ENCODE measurements around the gene CDK19. TPM values are rescaled to one million over a fixed set of nuclear protein-coding genes. Genes with fewer than 3 reads are reported as not detected.

Gene CDK19
- total RNA-seq, 1 donor from 2014 or later, result 11.0 TPM

DNA sequence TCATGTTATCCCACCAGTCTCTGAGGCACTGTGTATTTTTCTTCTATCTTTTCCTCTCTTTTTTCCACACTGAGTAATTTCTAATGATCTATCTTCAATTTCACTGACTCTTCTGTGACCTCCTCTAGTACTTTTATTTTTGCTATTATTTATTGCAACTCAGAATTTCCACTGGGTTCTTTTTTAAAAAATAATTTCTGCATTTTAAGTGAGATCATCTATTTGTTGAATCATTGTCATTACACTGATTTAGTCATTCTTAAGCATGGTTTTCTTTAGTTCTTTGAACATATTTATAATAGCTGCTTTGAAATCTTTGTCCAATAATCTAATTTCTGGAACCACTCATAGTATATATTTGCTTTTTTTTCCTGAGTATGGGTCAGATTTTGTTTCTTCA is 242.1 kb downstream of the CDK19 start:
- no peak for DNase-seq
- intact Hi-C loops (cut with micrococcal nuclease), result no loop called here
- ATAC-seq, result no peak

DNA sequence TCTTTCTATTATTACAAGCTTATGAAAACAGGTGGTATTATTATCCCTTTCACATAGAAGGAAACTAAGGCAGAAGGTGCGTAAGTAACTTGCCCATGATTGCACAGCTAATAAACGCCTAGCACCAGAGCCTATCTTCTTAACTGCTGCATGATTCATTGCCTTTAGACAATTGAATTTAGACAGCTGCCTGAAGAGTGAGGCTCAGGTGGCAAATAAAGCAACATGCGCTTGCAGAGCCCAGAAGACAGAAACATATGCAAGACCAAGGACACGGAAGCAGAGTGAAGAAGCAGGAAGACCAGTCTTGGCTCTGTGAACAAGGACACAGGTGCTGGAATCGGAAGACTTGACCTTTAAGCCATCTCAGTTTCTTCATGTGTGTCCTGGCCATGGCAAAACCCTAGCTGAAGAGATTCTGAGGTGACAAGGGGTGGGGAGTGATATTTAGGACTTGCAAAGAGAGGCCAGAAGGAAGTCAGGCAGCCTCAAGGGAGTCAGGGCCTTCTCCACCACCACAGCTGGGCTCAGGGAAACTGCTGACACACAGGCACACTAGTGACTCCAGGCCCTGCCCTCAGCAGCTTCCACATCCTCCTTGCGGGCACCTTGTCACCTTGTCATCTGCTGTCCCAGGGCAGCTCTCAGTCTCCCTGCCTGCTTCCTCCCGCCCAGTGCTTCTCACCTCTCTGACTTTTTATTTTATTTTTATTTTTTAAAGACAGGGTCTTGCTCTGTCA is 247.1 kb downstream of the CDK19 start:
- no peak for DNase-seq
- ATAC-seq, result no peak
- intact Hi-C loops (cut with micrococcal nuclease), result no loop called here

DNA sequence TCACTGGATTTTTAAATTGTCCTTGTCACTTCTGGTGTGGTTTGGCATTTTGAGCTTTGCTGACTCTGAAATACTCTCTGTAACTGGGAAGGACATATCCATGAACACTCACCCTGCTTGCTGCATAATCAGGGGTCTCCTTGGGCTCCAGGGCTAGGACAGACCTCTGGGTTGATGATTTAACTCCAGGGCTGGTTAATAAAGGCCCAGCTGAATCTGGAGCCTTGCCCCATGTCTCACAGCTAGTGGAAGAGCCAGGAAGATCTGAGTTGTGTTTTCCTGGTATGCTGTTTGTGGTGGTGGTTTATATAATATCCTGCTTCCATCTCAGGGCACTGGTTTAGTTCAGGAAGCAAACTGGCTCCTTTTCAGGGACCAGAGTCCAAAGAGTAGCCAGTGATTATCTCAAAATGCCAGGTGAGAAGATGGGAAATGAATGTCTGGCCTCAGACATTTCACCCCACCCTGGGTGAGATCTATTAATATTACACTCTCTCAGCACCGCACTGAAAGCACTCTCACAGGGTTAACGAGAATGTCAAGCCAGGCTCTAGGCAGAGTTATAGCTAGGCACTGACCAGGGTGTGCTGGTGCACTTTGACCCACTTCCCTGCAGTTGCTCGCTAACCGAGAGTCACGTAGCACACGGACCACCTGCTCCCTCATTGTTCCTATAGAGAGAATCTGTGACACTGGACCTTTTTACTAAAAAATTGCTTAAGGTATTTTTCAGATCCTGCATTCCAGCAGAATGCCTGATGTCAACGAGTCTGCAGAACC is 248.7 kb downstream of the CDK19 start:
- DNase-seq (peak; percentile 57), ATAC-seq (peak; percentile 98)
- intact Hi-C loops (cut with micrococcal nuclease), result no loop called here

DNA sequence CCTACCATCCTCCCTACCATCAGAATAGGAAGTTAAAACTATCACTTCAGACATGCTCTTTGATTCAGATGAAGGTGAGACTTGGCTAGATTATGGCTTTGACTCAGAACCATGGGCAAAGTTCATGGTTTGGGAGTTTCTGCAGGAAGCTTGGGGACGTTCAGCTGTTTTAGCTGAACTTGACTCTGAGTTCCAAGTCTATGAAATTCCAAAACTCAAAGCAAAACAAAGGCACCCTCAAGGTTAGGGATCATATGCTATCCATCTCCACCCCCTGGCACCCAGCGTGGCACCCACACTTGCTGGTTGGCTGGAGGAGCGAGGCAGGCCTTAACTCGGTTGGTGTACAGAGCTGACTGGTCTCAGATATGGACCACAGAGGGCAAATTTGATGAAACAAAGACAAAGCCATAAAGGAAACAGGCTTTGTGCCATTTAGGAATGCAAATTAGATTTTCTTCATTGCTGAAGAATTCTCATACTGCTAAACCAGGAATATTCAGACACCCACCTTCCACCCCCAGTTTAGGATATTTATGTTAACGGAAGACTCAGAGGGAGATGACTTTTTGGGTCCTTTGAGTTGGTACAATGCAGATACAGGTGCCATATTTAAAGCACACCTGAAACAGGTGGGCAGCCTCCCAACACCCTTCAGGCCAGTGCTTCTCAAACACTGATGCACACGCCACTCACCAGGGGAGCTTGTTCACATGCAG is 250.4 kb downstream of the CDK19 start:
- intact Hi-C loops (cut with micrococcal nuclease), result no loop called here
- ATAC-seq (no peak), DNase-seq (no peak)

DNA sequence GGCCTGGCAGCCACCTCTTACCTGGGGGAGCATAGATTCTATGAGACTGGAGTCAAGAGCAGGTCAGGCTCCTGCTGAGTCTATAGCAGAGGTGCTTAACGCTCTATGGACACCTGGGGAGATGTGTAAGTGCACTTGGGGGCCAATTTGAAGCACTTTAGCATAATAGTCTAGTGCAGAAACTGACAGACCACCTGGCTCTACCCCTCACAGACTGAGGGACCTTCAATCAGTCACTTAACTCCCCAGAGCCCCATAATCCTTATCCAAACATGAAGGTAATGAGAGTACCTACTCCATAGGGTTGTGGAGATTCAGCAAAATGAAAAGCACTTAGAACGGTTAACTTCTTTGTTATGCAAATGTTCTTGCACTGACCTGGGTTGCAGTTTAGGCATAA is 251.6 kb downstream of the CDK19 start:
- intact Hi-C loops (cut with micrococcal nuclease), result no loop called here
- ATAC-seq (no peak), DNase-seq (no peak)

DNA sequence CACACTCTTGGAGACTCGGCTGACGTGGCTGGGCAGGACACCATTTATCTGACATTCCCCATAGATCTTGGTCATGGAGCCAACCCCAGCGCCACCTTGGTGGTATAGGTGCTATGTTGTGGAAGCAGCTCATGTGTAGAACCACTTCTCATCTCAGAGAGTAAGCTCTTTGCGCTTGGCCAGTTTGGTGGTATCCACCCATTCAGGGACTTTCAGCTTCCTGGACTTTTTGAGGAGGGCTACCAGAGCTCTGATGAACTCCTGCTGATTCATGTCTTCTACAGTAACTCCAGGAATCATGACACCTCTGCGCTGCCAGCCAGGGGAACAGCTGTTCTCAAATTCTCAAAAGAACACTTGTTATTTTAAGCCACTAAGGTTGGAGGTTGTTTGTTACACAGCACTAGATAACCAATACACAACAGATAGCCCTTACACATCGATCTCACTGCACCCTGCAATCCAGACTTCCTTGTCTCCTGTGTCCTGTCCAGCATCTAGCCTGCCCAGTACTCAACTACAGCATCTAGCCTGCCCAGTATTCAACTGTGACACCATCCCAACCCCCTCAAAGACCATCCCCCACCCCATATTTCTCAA is 252.9 kb downstream of the CDK19 start:
- no peak for ATAC-seq
- intact Hi-C loops (cut with micrococcal nuclease), result no loop called here
- DNase-seq, result no peak

DNA sequence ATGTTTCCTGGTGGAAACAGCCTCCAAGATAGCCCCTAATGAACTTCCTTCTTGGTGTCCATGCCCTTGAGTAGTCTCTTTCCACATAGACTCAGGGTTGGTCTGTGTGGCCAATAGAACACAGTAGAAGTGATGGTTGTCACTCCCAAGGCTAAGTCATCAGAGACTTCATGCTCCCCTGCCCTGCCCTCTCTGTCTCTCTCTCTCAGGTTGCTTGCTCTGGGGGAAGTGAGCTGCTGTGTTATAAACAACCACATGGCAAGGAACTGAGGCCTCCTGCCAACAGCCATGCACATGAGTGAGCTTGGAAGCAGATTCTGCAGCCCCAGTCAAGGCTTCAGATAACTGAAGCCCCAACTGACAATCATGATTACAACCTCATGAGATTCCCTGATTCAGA is 253.6 kb downstream of the CDK19 start:
- intact Hi-C loops (cut with micrococcal nuclease), result no loop called here
- DNase-seq (no peak), ATAC-seq (no peak)

DNA sequence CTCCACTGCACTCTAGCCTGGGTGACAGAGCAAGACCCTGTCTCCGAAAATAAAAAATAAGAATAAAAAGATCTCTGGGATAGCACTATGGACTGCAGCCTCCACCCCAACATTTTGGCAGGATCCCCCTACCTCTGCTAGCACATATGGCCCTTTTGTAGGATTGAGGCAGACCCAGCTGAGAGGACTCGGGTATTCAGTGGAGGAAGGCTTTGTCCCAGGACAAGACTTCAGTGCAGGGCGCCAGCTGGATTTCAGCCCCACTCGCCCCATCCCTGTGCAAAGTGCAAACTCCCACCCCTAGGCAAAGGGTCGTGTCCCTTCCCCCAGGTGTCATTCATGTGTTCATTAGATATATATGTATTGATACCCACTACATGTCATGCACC is 254.3 kb downstream of the CDK19 start:
- DNase-seq (no peak), ATAC-seq (no peak)
- intact Hi-C loops (cut with micrococcal nuclease), result no loop called here

DNA sequence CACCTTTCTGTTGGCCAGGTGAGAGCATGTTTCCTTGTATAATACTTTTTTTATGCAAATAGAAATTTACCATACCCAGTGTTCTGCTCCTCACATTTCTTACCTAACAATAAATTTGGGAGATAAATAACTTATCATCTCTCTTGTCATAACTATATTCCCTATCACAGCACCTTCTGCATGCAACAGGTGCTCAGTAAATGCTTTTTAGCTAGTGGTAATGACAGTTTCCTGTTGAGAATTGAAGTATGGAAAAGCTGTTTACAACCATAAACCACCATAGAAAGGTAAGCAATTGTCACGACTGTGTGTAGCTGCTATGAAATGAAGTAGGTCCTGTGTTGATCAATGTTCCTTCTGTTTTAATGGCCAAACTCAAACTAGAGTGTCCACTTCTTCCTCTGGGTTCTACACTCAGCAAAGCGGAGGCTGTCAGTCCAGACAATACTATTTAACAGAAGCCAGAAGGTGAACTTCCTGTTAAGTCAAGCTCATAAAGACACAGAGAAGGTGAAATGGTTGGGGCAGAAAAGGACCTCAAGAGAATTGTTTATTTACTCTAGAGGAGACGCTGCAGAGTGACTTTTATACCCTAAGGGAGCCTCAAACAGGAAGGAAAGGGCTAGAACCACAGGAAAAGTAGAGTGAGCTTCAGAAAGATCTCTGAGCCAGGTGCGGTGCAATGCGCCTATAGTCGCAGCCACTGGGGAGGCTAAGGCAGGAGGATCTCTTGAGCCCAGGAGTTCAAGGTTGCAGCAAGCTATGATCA is 254.8 kb downstream of the CDK19 start:
- no peak for ATAC-seq
- no peak for DNase-seq
- intact Hi-C loops (cut with micrococcal nuclease), result no loop called here

Other genes starting within 250 kb of the CDK19 start
- gene AMD1, start 59.3 kb upstream of the CDK19 start, total RNA-seq, result 89.3 TPM
- gene GTF3C6, start 143.2 kb upstream of the CDK19 start, total RNA-seq, result 116 TPM
- 27.3 TPM for gene RPF2, start 166.6 kb upstream of the CDK19 start, total RNA-seq